ENCODE measurements around the gene PTPRT.

Gene PTPRT

DNA sequence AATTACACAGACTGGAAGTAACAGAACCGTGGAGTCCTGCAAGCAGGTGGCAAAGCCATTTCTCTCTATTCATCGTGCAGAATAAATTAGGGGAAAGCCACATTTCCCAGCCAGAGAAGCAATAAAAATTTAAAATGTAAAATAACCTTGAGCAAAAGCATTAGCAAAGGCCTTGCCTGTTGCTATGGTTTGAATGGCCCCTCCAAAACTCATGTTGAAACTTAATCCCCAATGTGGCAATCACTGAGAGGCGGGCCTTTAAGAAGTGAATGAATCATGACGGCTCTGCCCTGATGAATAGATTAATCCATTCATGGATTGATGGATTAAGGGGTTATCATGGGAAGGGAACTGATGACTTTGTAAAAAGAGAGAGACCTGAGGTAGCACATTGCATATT, 679.0 kb downstream of the PTPRT start:
- no peak overlapping the region for H3K27ac Mint-ChIP-seq
- no peaks in the 10 kb centered on the region for H3K4me1 Mint-ChIP-seq (ENCODE audit: low read depth)
- H3K27me3 Mint-ChIP-seq, result no peaks in the 10 kb centered on the region
- H3K36me3 Mint-ChIP-seq (ENCODE audit: low read depth), result no peaks in the 10 kb centered on the region
- no peak overlapping the region for H3K4me3 Mint-ChIP-seq
- no peak for DNase-seq
- H3K9me3 Mint-ChIP-seq, result peaks cover 3% of the 10 kb centered on the region

DNA sequence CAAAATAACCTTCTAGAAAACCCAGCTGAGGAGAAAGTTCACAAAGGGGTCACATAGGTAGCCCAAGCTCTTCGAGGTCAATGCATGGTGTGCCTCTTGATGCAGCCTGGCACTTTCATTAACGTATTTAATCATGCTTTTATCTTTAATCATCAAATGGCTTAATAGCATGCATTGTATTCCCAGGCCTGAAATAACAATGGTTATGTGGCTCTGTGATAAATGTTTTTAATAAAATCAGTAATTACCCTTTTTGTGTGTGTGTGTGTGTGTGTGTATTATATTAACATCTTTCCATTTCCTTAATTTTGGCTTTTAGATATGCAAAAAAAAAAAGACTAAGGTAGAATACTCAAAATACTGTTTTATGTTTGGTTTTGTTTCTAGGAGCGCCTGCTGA, 681.8 kb downstream of the PTPRT start:
- H3K4me1 Mint-ChIP-seq (ENCODE audit: low read depth), result no peaks in the 10 kb centered on the region
- H3K9me3 Mint-ChIP-seq, result peaks cover 3% of the 10 kb centered on the region

DNA sequence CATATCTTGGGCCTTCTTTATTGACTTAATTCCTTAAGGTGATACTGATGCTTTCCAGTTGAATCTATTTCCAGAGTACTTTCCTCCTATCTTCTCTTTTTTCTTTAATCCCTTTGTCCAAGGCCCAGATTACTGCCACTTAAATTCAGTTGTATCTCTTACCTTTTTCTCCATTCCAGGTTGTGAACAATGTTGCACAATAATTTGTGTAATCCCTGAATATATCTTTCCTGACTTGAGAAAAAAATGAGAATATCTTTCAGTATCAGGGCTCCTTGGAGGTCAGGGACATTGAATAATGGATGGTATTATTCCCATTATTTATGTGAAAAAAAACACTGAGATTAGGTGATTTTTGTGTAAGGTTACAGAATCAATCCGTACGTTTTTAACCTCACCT, 683.3 kb downstream of the PTPRT start:
- H3K4me1 Mint-ChIP-seq (ENCODE audit: low read depth), result no peaks in the 10 kb centered on the region
- no peaks in the 10 kb centered on the region for H3K27me3 Mint-ChIP-seq

More for the DNA sequence above, 681.8 kb downstream of the PTPRT start:
- no peaks in the 10 kb centered on the region for H3K36me3 Mint-ChIP-seq (ENCODE audit: low read depth)
- no peak for DNase-seq
- H3K27ac Mint-ChIP-seq, result no peak overlapping the region
- no peak overlapping the region for H3K4me3 Mint-ChIP-seq
- no peaks in the 10 kb centered on the region for H3K27me3 Mint-ChIP-seq

DNA sequence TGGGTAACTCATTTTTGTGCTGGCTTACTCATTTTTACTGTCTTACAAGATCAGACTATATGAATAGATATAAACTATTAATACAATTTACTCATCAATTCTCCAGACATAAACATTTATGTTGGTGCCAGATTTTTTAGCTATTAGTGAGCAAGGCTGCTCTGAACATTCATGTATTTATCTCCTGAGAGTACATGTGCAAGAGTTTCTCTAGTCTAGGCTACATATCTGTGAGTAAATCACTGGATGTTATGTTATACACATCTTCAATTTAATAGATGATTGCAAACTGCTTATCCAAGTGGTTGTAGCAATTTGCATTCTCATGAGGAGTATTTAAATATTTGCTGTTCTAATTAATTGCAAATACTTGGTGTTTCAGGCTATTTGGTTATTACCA, 687.1 kb downstream of the PTPRT start:
- H3K27ac Mint-ChIP-seq, result no peak overlapping the region
- DNase-seq, result no peak
- no peaks in the 10 kb centered on the region for H3K27me3 Mint-ChIP-seq
- no peak overlapping the region for H3K4me3 Mint-ChIP-seq
- no peaks in the 10 kb centered on the region for H3K36me3 Mint-ChIP-seq (ENCODE audit: low read depth)
- H3K9me3 Mint-ChIP-seq, result peaks cover 6% of the 10 kb centered on the region
- no peaks in the 10 kb centered on the region for H3K4me1 Mint-ChIP-seq (ENCODE audit: low read depth)

More for the DNA sequence above, 683.3 kb downstream of the PTPRT start:
- no peak overlapping the region for H3K27ac Mint-ChIP-seq
- no peaks in the 10 kb centered on the region for H3K36me3 Mint-ChIP-seq (ENCODE audit: low read depth)
- no peak overlapping the region for H3K4me3 Mint-ChIP-seq
- DNase-seq, result no peak
- H3K9me3 Mint-ChIP-seq, result peaks cover 3% of the 10 kb centered on the region

DNA sequence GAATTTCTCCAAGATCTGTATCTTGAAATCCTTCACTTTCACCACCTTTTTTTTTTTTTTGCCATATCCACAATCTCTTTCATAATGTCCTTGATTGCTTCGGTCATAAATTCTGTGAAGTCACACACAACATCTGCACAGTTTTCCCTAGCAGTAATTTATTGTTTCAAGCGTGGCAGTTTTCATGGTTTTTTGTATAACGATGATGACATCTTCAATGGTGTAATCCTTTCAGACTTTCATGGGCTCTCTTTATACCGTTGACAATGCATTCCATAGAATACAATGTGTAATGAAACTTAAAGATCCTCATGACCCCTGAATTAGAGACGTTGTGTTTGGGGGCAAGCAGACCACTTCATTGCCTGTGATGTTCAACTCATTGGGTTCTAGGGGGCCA, 693.1 kb downstream of the PTPRT start:
- H3K4me1 Mint-ChIP-seq (ENCODE audit: low read depth), result no peaks in the 10 kb centered on the region
- H3K27me3 Mint-ChIP-seq, result no peaks in the 10 kb centered on the region
- H3K27ac Mint-ChIP-seq, result no peak overlapping the region
- H3K36me3 Mint-ChIP-seq (ENCODE audit: low read depth), result no peaks in the 10 kb centered on the region
- peaks cover 10% of the 10 kb centered on the region for H3K9me3 Mint-ChIP-seq
- no peak overlapping the region for H3K4me3 Mint-ChIP-seq
- no peak for DNase-seq

DNA sequence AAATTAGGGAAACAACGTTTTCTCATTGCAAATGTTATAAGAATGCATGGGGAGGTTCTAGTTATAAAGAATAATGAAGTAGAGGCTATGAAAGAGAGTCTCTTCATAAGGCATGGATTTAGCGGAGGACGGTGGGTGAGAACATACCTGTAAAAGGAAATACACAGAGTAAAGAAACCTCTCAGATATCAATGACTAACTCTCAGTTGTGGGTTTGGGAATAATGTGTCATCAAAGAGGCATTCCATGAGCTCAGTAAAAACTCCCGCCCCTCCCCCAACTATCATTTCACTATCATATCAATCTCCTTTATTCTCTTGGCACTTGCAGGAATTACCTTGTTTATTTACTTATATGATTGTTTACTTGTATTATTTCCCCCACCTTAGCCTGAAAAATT, 695.4 kb downstream of the PTPRT start:
- no peaks in the 10 kb centered on the region for H3K36me3 Mint-ChIP-seq (ENCODE audit: low read depth)
- no peak for DNase-seq
- H3K9me3 Mint-ChIP-seq, result peaks cover 7% of the 10 kb centered on the region
- H3K4me3 Mint-ChIP-seq, result no peak overlapping the region
- no peaks in the 10 kb centered on the region for H3K4me1 Mint-ChIP-seq (ENCODE audit: low read depth)
- no peak overlapping the region for H3K27ac Mint-ChIP-seq
- H3K27me3 Mint-ChIP-seq, result no peaks in the 10 kb centered on the region

DNA sequence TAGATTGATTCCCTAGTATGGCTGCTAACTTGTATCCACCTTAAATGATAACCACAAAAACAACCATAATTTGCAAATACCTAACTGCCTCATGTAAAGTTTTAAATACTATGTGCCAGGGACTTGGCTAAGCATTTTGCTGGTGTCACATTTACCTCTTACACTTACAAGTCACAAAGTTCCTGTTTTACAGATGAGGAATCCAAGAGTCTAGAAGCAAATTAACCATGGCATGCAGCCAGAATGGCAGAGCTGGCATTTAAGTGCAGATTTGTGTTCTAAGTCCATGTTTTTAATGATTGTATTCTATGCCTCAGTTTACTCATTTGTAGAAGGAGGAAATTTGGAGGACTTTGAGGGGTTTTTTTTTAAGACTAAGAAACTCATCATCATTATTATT, 696.7 kb downstream of the PTPRT start:
- H3K27me3 Mint-ChIP-seq, result no peaks in the 10 kb centered on the region
- no peak for DNase-seq
- no peaks in the 10 kb centered on the region for H3K36me3 Mint-ChIP-seq (ENCODE audit: low read depth)
- no peak overlapping the region for H3K27ac Mint-ChIP-seq
- H3K4me1 Mint-ChIP-seq (ENCODE audit: low read depth), result no peaks in the 10 kb centered on the region
- H3K4me3 Mint-ChIP-seq, result no peak overlapping the region
- peaks cover 7% of the 10 kb centered on the region for H3K9me3 Mint-ChIP-seq

DNA sequence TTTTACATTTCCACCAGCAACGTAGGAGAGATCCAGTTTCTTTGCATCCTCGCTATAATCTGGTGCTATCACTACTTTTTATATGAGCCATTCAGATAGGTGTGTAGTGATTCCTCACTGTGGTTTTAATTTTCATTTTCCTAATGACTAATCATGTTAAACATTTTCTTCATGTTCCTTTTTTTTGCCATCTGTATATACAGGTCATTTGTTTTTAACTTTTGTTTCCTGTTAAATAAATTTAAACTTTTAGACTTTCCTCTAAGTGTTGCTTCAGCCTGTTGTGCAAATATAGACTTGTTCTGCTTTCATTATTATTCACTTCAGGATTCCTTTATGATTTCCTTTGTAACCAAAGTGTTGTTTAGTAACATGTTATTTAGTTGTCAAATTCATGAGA, 697.4 kb downstream of the PTPRT start:
- Mint-ChIP-seq H3K27me3 (no peaks in the 10 kb centered on the region), H3K27ac (no peak overlapping the region), H3K36me3 (ENCODE audit: low read depth) (no peaks in the 10 kb centered on the region), H3K4me1 (ENCODE audit: low read depth) (no peaks in the 10 kb centered on the region), H3K9me3 (peaks cover 6% of the 10 kb centered on the region), H3K4me3 (no peak overlapping the region)
- no peak for DNase-seq

DNA sequence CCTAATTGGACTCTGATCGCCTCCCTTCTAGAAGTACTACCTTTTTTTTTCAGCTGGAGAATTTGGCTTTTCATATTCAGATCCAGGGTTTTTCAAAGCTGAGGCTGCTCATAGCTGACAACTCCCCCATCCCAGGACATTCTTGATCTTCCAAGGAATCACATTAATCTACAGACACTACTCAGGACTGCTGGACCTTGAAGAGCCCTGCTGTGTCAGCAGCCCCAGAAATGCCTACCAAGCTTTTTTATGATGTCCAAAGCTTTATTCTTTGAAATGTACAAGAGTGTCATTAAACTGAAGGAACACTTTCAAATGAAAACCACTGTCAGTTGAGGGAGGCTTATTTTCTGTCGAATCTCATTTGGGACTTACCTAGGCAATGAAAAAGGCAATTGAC, 704.1 kb downstream of the PTPRT start:
- H3K27ac Mint-ChIP-seq, result no peak overlapping the region
- H3K4me3 Mint-ChIP-seq, result no peak overlapping the region
- peaks cover 2% of the 10 kb centered on the region for H3K9me3 Mint-ChIP-seq
- H3K4me1 Mint-ChIP-seq (ENCODE audit: low read depth), result no peaks in the 10 kb centered on the region
- DNase-seq, result no peak
- H3K36me3 Mint-ChIP-seq (ENCODE audit: low read depth), result no peaks in the 10 kb centered on the region
- H3K27me3 Mint-ChIP-seq, result no peaks in the 10 kb centered on the region

DNA sequence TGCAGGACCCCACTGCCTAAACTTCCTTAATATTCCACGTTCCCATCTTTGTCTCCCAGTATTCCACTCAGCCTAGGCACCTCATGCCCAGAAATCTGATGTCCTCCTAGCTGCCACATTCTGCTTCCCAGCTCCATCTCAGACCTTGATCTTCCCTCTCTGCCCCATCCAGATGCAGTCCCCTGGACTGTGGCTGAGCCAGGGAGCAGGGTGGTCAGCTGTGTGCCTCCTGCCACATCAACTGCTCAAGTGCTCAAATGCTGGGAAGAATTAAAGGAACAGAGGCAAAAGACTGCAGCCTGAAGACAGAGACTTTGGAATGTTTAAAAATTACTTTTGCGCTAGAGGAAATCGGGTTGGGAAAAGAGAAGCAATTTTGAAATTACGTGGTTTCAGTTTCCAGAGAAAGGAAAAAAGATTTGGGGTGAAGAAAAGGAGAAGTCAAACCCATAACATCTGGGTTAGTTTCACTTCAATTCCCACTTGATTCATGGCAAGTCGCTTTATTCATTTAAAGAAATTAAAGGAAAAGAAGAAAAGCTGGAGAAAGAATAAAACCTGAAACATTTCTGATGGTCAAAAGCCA, 704.8 kb downstream of the PTPRT start:
- DNase-seq, result no peak
- H3K9me3 Mint-ChIP-seq, result peaks cover 2% of the 10 kb centered on the region
- no peaks in the 10 kb centered on the region for H3K4me1 Mint-ChIP-seq (ENCODE audit: low read depth)
- H3K27ac Mint-ChIP-seq, result no peak overlapping the region
- no peak overlapping the region for H3K4me3 Mint-ChIP-seq
- no peaks in the 10 kb centered on the region for H3K36me3 Mint-ChIP-seq (ENCODE audit: low read depth)
- H3K27me3 Mint-ChIP-seq, result no peaks in the 10 kb centered on the region

DNA sequence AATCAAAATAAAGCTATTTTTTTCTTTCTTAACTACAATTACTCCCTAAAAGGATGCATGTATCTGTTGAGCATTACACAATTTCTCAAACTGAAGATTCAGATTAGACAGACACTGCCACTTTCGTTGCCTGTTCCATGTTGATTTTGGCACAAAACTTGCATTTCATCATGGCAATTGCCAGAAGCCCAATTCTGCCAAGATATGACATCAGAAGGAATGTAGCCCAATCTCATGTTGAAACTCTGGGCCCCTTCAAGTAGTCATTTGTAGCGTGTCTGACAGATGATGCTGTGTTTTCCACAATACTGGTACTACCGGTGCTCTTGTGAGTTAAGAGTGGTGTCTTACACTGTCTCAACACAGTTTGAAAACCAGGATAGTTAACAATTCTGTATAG, 705.4 kb downstream of the PTPRT start:
- Mint-ChIP-seq H3K4me1 (ENCODE audit: low read depth) (no peaks in the 10 kb centered on the region), H3K36me3 (ENCODE audit: low read depth) (no peaks in the 10 kb centered on the region), H3K9me3 (peaks cover 2% of the 10 kb centered on the region), H3K27me3 (no peaks in the 10 kb centered on the region), H3K27ac (no peak overlapping the region), H3K4me3 (no peak overlapping the region)
- DNase-seq, result no peak

DNA sequence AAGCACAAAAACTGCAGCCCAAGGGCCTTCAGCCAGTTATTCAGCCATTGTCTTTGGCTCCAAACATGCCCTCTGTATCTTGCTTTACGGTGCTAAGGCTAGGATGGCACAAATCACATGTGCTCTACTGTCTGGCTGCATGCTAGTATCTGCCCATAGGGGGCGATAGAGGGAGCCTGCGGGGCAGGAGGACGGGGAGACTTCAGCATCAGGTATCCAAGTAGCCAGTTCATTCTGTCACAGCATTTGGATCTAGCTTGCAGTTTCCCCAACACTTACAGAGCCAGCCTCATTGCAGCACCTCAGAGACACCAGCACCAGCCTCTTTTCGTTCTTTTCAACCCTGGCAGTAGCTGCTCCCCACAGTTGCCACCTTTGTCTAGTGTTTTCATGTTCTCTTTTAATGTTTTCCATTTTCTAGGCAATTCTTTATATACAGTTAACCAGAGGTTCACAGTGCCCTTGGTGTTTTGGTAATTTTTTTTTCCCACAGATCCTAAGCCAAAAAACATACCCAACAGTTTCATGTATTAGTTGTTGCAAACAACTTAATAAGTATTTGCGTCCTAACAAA, 705.9 kb downstream of the PTPRT start:
- H3K36me3 Mint-ChIP-seq (ENCODE audit: low read depth), result no peaks in the 10 kb centered on the region
- H3K9me3 Mint-ChIP-seq, result no peaks in the 10 kb centered on the region
- no peak overlapping the region for H3K27ac Mint-ChIP-seq
- H3K4me1 Mint-ChIP-seq (ENCODE audit: low read depth), result no peaks in the 10 kb centered on the region
- no peaks in the 10 kb centered on the region for H3K27me3 Mint-ChIP-seq
- DNase-seq, result no peak
- no peak overlapping the region for H3K4me3 Mint-ChIP-seq

DNA sequence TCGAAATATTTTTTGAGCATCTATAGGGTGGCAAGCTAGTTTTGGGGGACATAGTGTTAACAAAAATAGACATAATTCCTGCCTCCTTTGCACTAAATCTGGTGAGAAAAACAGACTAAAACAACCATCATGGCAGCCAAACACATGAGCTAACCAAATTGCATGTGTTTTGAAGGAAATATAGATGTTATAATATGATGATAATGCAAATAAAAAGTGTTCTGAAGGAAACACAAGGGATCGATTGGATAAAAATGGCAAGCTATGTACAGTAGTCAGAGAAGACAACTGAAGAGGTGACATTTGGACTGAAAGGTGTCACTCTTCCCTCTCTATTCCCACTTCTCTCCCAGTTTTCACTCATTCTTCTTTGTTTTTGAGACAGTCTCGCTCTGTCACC, 706.9 kb downstream of the PTPRT start:
- no peak overlapping the region for H3K4me3 Mint-ChIP-seq
- H3K4me1 Mint-ChIP-seq (ENCODE audit: low read depth), result no peaks in the 10 kb centered on the region
- H3K27ac Mint-ChIP-seq, result no peak overlapping the region
- no peaks in the 10 kb centered on the region for H3K36me3 Mint-ChIP-seq (ENCODE audit: low read depth)
- no peaks in the 10 kb centered on the region for H3K9me3 Mint-ChIP-seq
- H3K27me3 Mint-ChIP-seq, result no peaks in the 10 kb centered on the region
- no peak for DNase-seq

DNA sequence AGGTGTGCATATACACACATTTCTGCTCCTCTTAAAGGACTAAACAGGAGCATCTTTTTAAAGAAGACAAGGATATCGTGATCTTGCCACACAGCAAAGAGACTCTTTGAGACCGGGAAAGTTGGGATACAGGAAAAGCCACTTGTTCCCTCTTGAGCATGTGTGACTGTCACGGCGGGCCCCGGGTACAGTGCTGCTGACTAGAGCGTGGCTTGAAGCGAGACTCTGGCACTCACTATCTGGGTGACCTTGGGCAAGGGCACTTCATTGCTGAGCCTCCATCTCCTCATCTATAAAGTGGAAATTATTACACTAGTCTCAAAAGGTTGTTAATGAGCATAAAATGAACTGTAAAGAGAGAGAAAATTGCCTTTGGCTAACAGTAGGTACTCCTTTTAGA, 713.9 kb downstream of the PTPRT start:
- no peak overlapping the region for H3K27ac Mint-ChIP-seq
- no peaks in the 10 kb centered on the region for H3K4me1 Mint-ChIP-seq (ENCODE audit: low read depth)

DNA sequence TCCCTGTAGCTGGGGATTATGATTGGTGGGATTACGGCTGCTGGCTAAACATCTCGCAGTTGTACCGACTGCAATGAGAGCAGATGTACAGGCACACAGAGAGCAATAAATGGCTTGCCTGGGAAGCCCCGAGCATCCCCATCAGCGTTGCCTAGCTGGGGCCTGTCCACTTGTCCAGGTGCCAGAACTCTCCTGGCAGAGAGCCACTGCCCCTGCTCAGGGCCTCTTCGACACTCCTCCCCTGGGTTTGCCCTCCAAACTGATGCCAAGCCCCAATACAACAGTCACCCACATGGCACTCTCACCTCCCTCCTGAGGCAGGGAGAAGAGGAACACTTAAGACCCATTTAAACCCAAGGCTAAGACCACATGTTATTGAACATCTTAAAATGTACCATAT, 715.1 kb downstream of the PTPRT start:
- H3K27ac Mint-ChIP-seq, result no peak overlapping the region
- H3K27me3 Mint-ChIP-seq, result no peaks in the 10 kb centered on the region
- no peak overlapping the region for H3K4me3 Mint-ChIP-seq
- H3K4me1 Mint-ChIP-seq (ENCODE audit: low read depth), result no peaks in the 10 kb centered on the region
- no peaks in the 10 kb centered on the region for H3K36me3 Mint-ChIP-seq (ENCODE audit: low read depth)
- DNase-seq, result no peak
- H3K9me3 Mint-ChIP-seq, result peaks cover 2% of the 10 kb centered on the region

More for the DNA sequence above, 713.9 kb downstream of the PTPRT start:
- Mint-ChIP-seq H3K27me3 (no peaks in the 10 kb centered on the region), H3K4me3 (no peak overlapping the region), H3K9me3 (no peaks in the 10 kb centered on the region), H3K36me3 (ENCODE audit: low read depth) (no peaks in the 10 kb centered on the region)
- DNase-seq, result no peak

DNA sequence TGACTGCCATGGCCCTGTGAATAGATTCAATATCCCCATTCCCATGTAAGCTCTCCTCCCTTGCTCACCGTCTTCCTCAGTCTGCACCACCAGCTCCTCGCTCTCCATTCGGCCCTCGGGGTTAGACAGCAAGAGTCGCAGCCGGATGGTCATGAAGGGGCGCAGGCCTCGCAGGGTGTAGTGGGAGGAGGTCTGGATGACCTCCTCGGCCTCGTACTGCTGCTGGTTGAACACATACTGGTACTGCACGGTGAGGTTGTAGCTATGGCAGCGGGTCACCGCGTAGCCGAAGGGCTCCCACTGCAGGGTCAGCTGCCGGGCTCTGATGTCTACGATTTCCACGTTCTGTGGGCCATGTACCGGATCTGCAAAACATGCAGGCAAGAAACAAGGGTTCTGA, 717.5 kb downstream of the PTPRT start:
- H3K27me3 Mint-ChIP-seq, result no peaks in the 10 kb centered on the region
- no peaks in the 10 kb centered on the region for H3K4me1 Mint-ChIP-seq (ENCODE audit: low read depth)
- H3K27ac Mint-ChIP-seq, result no peak overlapping the region
- H3K9me3 Mint-ChIP-seq, result peaks cover 2% of the 10 kb centered on the region
- no peak for DNase-seq
- no peak overlapping the region for H3K4me3 Mint-ChIP-seq
- H3K36me3 Mint-ChIP-seq (ENCODE audit: low read depth), result no peaks in the 10 kb centered on the region

All from activated T-cell treated with anti-CD3 and anti-CD28 coated beads, Interleukin-2, amount 50 U/mL, for 24 hours (primary cell).